HG03025 (cell line): ENCODE measurements around the gene COBL.

Experiments used
- ATAC-seq: cut with Tn5 transposase; IDR thresholded peaks from one replicate; pipeline ENCODE4 v1.9.1; 2021; ENCODE audit warnings: mild to moderate bottlenecking, moderate library complexity; ENCODE audit not compliant: unreplicated experiment, low FRiP score

Gene COBL

GRCh38 chr7:51326656-51327286 lies 10.2 kb upstream of the COBL start:
- no peak for ATAC-seq

- ATAC-seq: no peak
Observed at GRCh38 chr7:51325908-51326307, 9.3 kb upstream of the COBL start.

GRCh38 chr7:51325261-51325676 lies 8.7 kb upstream of the COBL start:
- no peak for ATAC-seq

GRCh38 chr7:51324206-51324898 lies 7.7 kb upstream of the COBL start:
- no peak for ATAC-seq

- no peak for ATAC-seq
Observed at GRCh38 chr7:51321961-51322515, 5.4 kb upstream of the COBL start.

- no peak for ATAC-seq
Observed at GRCh38 chr7:51318886-51319579, 2.4 kb upstream of the COBL start.

GRCh38 chr7:51318001-51318400 lies 1.4 kb upstream of the COBL start:
- ATAC-seq: no peak

- ATAC-seq: no peak
Observed at GRCh38 chr7:51317582-51317910, 937 bp upstream of the COBL start.

- ATAC-seq: no peak
Observed at GRCh38 chr7:51316262-51316665, 345 bp downstream of the COBL start.

GRCh38 chr7:51315393-51316261 lies 982 bp downstream of the COBL start:
- no peak for ATAC-seq

GRCh38 chr7:51314726-51315125 lies 1.9 kb downstream of the COBL start:
- no peak for ATAC-seq

GRCh38 chr7:51313738-51314425 lies 2.7 kb downstream of the COBL start:
- ATAC-seq: no peak

- no peak for ATAC-seq
Observed at GRCh38 chr7:51312951-51313737, 3.5 kb downstream of the COBL start.

GRCh38 chr7:51311166-51311565 lies 5.4 kb downstream of the COBL start:
- ATAC-seq: no peak

- ATAC-seq: no peak
Observed at GRCh38 chr7:51310131-51310583, 6.5 kb downstream of the COBL start.

GRCh38 chr7:51309361-51310130 lies 7.1 kb downstream of the COBL start:
- no peak for ATAC-seq

GRCh38 chr7:51308696-51309095 lies 7.9 kb downstream of the COBL start:
- no peak for ATAC-seq

GRCh38 chr7:51308265-51308664 lies 8.3 kb downstream of the COBL start:
- ATAC-seq: no peak
